Stimulated activated CD8-positive, alpha-beta memory T cell treated with anti-CD3 and anti-CD28 coated beads, Interleukin-15, amount 100 ng/mL, for 48 hours (primary cell): ENCODE results near the gene FAM222B.
A peak's percentile ranks its signal among the peaks of the same experiment; 100 is the strongest.
"Not testable (repeated sequence)": the region's sequence is repeated elsewhere in the genome, so short reads cannot be mapped to it uniquely, and the experiment has no call there.

Source experiments
- DNase-seq, 2 donors: peaks; one replicate each; pipeline ENCODE4 v3.0.0-alpha.2; 2020; ENCODE audit warnings: low read depth in 2 of 2

The FAM222B gene, protein sequence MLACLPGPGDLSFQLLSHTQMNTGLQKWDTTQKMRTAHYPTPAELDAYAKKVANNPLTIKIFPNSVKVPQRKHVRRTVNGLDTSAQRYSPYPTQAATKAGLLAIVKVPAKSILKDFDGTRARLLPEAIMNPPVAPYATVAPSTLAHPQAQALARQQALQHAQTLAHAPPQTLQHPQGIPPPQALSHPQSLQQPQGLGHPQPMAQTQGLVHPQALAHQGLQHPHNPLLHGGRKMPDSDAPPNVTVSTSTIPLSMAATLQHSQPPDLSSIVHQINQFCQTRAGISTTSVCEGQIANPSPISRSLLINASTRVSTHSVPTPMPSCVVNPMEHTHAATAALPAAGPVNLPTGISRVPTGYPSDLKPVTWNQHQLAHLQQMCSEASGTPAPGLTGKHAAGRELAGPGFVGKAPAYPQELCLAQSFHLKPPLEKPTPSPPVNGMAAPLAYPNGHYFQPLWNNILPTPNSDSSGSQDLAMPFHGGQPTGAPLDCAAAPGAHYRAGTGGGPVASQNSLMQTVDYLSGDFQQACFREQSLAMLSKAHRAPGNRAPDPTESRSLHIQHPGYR

DNA sequence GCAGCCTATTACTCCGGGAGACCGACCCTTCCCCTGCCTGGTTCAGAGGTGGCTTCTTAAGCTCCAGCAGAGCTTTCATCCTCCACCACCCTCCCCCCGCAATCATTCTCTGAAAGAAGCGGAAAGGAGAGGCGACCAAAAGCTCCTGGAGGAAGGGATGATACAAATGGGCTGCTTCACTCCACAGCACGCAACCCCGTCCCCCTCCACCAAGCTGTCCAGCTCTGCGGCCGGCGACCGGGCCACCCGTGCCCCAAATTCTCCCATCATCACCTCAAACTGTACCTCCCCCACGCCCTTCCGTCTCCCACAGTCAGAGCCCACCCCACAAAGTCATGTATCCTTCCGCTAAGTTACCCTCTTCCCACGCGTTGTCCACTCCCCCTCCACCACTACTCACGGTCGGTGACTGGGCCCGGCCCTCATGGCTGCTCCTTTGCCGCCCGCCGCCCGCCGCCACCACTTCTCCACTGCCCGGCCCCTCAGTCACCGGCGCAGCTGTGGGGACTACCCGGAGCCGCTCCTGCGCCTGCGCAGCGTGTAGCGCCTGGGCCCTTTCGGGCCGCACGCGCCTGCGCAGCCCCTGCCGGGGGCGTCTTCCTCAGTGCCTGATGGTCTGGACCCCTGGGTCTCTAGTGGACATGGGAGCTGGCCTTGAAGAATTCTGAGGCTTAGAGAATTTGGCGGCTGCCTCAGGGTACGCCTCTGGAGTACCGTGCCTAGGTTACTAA lies at the start of gene FAM222B:
FAM222B (minus strand) TSS at position 509 of the 731 bp plus-strand sequence. CDS start 76,123 bp downstream, outside the sequence.
- peak; percentile 86 to 88 for DNase-seq

DNA sequence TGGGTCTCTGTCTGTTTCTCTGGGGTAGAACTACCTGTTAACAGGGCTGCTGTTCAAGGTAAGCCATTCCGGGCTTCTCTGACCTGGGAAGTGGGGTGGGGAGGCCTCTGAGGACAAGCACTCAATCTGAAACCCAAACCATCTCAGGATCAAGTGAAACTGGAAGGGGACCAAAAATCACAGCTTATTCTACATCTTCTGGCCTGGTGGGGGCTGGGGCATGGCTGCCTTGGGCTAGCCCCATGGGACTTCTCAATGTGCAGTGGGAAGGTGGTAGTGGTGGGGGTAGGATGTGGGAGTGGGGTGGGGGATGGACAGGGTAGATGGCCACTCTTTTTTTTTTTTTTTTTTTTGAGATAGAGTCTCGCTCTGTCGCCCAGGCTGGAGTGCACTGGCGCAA lies 49.4 kb upstream of the FAM222B start:
- no peak for DNase-seq

DNA sequence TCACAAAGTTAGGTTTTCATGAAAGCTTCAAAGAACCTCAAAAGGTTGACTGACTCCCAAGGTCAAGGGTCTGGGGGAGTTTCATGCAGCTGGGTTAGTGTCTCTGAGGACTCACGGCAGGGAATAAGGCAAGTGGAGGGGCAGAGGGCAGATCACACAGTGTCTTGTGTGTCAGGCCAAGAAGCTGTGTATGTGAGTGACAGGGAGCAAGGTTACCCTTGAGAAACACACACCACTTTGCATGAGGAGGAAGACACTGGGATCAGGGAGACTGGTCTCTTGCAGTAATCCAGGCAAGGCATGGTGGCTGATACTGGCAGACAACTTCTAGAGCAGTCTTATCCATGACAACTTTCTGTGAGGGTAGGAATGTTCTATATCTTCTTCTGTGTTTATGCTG lies 48.6 kb upstream of the FAM222B start:
- DNase-seq, result no peak

DNA sequence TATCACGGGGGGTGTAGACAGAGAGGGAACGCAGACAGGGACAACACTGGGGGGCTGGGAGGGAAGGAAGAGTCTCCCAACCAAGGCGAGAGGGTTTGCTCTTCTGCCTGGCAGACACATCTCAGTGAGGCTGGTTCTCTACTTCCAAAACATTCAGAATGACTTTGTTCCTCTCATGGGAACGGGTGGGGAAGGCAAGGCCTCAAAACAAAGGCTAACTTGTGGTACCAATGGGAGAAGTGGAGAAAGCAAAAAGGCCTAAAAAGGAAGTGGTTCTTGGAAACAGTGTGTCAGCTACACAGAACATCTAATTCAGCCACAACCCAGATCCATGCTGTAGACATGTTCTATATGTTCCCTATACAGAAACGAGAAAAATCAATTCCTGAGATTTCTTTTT lies 47.4 kb upstream of the FAM222B start:
- no peak for DNase-seq

DNA sequence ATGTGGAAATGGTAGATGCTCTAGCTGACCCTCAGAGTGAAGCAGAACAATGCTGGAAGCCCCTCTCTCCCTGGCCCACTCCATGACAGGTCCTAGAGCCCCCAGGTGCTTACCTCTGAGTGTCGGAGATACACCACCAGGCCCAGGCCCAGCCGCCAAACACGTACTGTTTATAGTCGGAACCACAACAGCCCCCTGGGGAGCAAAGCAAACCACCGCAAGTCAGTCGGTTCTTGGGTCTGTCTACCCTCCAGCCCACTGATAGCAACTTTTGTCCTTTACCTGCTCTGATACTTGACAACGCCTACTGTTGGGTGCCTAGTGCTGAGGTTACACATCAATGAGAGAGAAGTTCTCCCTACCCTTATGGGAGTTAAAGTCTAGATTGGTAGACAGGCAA lies 46.2 kb upstream of the FAM222B start:
- no peak for DNase-seq

DNA sequence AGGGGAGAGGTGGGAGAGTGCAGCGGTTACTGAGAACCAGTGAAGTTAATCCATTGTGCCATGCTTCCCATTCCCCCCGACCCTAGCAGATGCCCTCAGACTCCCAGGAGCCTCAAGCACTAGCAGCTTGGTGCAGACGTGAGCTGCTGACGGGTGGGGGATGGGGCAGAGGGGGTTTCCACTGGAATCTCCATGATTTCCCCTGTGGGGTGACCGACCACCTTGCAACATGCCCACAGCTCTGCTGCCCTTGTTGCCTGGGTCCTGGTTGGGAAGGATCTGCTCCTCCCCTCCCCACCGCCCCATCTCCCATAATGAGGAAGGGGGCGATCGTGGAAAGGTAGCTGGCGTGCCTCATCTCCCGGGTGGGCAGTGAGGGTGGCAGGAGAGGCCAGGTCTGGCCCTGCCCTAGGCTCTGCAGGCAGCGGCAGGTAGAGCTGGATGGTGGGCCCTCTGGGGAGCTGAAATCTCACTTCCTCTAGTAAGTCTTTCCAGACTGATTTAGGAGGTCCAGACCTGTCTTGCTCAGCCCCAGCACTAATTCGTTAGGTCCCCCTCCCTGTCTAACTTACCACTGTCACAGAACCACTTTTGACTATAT lies 45.4 kb upstream of the FAM222B start:
- no peak for DNase-seq

DNA sequence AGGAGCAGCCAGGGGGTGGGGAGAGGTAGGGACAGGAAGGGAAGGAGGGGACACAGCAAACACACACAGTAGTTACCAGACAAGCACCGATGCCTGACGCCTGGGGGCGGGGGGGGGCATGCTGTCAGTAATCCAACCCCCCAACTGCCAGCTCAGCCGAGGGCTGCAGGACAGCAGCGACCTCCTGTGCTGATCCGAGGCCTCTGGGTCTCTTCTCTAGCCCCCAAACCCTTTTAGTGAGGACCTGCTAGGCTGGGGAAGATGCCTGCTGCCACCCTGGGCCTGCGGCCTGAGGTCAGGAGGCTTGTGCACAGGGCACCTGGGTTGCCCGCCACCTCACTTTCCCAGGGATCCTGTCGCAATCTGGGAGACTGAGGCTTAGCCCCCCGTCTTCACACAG lies 43.4 kb upstream of the FAM222B start:
- no peak for DNase-seq

DNA sequence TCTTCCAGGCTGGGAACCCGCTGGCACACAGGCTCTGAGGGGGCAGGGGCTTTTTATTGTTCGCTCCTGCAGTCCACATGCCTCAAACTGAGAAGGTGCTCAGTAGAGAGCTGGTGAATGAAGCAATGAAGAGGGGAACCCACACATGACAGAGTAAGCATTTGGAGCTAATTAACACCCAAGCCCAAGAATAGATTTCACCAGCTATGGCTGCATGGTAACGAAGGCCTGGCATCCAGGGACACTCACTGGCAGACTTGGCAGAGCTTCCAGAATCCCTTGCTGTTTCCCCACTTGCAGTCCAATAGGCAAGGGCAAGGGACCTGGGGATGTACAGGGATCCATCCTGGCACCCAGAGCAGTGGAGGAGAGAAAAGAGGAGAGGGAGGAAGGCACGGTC lies 42.8 kb upstream of the FAM222B start:
- no peak for DNase-seq

DNA sequence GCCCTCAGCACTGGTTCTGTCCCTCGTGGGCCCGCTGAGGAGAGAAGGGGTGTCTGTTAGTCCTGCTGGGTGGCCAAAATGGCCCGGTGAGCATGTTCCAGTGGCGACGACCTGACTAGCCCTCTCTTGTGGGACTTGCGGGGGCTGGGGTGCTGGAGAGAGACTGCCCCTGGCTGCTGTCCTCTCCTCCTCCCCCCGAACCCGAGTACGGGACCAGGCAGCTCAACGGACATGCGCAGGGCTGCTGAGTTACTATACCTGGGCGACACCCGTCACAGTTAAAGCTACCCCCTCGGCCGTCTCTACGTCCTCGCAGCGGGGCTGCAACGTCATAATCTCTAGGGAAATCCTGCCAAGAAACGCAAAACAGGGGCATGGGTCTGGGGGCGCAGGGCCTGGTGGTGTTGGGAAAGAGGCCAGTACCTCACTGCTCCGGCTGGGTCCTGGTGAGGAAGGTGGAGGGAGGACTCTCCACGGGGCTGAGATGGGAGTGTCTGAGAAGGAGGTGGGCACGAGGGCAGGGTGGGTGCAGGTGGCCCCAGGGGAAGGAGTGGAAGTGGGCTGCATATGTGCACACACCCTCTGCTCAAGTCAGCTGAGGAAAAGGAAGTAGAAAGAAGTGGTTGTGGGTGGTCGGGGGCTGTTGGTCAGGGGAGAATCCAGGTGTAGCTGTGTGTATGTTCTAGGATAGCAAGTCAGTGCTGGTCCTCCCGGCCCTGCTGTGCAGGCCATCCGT lies 41.5 kb upstream of the FAM222B start:
- DNase-seq, result no peak

DNA sequence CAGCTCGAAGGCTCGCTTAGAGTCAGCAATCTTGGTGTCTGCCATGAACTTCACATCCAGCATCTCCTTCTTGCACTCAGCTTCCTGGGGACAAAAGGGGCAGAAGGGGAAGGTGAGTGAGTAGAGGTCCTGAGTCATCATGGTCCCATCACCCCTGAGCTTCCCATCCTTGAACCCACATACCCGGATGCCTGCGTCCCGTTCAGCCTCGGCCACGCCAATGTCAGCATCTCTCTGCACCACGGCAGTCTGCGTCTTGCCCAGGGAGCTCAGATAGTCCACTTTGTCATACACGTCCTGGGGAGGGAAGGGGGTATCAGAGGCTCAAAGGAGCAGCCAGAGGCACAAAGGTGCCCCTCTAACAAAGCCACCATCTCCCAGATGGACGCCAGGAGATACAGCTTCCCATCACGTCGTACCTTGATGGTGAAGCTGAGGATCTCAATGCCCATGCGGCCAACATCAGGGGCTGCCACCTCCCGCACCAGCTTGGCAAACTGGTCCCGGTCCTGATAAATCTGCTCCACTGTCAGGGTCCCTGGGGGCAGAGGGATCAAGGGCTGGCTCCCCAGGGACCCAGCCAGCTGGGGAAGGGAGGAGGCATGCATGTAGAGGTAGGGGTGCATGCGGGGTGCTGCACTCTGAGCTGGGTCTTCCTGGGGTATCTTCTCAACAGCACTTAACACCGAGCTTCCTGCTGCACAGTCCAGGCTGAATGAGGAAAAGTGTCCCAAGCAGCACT lies 39.7 kb upstream of the FAM222B start:
- no peak for DNase-seq

DNA sequence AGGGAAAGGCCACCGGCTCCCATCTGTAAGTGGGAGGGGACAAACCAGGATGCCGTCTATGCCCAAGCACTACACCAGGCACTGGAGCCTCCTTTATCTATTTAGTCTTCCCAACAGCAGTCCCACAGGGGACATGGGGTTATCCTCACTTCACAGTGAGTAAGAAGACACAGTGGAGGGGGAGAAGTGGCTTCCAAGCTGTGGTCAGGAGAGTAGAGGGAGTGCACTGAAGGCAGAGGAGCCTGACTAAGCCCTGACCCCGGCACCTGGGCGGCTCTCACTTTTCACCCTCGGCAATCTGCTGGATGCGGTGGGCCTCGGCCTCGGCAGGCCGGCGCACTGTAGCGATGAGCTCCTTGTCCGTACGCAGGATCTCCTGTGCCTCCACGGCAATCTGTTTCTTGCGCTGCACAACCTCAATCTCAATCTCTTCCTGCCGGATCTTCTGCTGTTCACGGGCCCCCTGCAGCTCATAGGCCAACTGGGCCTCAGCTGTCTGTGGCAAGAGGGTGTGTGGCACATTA lies 39.0 kb upstream of the FAM222B start:
- no peak for DNase-seq

DNA sequence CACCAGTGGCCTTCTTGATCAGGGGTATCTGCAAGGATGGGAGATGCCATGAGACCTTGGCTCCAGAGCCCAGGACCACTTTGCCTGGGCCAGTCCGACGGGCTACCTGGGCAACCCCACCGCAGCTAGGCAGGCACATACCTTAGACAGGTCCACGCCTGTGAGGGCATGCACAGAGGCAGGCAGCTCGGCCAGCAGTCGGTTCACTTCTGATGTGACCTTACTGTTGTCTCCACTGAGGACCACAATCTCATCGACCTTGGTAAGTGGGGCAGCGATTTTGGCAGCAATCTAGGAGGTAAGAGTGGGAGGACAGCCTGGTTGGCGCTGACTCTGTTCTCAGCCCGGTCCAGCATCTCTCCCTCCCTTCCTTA lies 38.0 kb upstream of the FAM222B start:
- no peak for DNase-seq

DNA sequence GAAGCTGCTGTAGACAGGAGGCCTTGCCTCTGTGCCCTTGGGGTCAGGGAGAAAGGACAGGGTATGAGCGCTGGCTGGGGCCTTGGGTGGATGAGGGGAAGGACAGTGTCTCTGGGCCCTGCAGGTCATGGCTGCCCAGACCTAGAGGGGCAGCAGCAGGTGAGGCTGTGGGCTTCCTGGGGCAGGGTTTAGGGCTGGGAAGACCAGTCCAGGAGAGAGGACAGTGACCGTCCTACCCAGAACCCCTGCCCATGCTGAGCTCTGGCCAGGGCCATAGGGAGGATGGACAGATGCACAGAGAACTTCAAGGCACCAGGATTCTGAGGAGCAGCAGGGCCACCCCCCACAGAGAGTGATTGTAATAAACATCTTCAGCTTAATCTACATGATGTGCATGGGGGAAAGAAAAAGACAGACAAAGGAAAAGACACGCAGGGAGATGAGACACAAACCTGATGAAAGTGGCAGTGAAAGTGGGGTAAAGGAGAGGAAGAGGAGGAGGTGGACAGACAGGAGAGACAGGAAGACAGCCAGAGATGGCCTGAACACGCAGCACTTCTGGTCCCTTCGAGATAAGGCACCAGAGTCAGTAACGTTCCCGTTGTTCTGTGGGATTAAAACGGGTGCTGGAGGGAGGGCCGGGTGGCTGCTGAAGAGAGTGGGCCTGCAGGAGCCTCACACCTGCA lies 37.4 kb upstream of the FAM222B start:
- DNase-seq, result no peak

DNA sequence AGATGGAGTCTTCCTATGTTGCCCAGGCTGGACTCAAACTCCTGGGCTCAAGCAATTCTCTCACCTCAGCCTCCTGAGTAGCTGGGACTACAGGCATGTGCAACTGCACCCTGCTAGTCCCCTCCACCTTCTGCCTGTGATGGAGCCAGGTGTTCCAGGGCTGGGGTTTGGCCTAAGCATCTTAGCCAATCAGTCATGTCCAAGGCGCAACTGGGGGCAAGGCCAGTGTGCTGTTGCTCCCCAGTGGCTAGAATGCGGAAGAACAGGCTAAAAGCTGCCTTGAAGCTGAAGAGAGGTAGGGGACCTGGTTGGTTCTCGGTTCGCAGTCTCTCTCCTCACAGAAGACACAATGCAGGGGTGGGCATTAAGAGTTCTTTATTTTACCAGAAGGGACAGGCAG lies 36.4 kb upstream of the FAM222B start:
- no peak for DNase-seq

DNA sequence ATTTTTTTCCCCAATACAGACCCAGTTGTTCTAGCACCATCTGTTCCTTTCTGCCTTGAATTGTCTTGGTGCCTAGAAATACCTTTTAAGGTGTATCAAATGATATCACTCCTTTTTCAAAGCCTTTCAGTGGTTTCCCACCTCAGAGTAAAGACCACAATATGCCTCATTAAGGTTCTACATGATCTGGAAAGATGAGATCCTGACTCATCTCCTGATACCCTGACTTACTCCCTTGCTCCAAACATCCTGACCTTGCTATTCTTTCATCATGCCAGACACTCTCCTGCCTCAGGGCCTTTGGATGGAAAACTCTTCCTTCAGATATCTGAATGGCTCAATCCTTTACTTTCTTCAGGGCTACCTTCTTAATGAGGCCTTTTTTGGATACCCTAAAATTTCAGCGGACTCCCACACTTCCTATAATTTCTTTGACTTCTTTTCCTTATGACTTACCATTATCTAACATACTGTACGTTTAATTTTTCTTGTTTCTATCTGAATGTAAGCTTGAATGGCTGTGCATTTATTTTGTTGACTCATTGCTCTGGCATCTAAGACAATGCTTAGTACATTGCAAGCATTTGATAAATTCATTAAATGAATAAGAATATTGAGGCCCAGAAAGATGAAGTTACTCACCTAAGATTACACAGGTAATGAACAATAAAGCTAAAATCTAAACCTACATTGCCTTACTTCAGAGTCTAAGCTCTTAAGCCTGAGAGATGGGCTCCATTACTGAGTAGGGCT lies 35.7 kb upstream of the FAM222B start:
- no peak for DNase-seq

DNA sequence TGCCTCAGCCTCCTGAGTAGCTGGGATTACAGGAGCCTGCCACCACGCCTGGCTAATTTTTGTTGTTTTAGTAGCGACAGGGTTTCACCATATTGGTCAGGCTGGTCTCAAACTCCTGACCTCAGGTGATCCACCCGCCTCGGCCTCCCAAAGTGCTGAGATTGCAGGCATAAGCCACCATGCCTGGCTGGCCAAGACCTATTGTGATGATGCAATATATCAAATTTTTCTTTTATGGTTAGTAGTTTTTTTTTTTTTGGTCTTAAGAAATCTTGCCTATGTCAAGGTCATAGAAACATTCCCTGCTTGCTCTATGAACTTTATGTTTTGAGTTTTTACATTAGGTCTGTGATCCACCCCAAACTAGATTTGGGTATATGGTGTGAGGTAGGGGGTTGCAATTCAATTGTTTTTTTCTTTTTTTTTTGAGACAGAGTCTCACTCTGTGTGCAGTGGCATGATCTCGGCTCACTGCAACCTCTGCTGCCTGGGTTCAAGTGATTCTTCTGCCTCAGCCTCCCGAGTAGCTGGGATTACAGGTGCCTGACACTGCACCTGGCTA lies 34.6 kb upstream of the FAM222B start:
- DNase-seq, result not testable (repeated sequence)

DNA sequence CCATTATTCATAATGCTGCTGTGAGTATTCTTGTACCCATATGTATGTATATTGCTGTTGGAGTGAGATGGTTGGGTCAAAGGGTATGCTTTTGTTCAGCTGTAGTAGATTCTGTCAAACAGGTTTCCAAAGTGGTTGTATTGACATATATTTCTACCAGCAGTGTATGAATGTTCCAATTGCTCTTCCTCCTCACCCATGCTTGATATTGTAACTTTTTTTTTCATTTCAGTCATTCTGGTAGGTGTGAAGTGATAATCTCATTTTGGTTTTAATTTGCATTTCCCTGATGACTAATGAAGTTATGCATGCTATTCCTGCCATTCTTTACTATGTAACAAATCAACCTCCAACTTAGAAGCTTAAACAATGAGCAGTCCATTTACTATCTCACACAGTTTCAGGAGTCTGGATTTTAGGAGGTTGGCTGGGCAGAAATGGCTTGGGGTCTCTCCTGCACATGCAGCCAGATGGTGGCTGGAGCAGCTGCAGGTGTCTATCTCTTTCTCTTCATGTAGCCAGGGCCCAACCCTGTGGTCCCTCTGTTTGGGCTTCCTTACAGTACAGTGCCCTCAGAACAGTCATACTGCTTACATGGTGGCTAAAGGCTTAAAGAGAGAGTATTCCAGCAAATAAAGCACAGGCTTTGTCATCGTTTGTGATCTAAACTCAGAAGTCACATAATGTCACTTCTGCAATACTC lies 33.4 kb upstream of the FAM222B start:
- DNase-seq, result no peak

DNA sequence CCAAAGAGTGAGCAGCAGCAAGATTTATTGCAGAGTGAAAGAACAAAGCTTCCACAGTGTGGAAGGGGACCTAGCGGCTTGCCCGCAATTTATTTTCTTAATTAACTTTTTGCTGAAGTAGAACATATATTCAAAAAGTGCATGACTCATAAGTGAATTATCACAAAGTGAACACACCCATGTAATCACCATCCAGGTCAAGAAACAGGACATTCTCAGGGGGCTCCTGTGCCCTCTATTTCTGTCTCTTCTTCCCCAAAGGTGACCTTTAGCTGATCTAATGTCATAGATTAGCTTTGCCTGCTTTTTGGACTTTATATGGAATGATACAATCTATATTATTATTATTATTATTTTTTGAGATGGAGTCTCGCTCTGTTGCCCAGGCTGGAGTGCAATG lies 32.2 kb upstream of the FAM222B start:
- no peak for DNase-seq

DNA sequence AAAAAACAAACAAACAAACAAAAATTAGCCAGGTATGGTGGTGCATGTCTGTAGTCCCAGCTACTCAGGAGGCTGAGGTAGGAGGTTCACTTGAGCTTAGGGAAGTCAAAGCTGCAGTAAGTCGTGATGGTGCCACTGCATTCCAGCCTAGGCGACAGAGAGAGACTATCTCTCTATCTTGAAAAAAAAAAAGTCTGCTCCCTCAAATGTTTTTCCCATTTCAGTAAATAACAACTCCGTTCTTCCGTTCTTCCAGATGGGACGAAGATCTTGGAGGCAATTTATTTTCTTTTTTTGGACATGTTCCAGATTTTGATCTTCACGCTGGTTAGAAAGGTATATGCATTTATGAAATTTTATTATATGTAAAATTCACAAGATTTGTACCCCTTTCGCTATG lies 31.2 kb upstream of the FAM222B start:
- no peak for DNase-seq
